Neural crest cell (in vitro differentiated cells): Measurements from ENCODE around the gene ZNF140. TPM values are rescaled to one million over a fixed set of nuclear protein-coding genes. Genes with fewer than 3 reads are reported as not detected.

Experiments
- DNase-seq: peaks from one replicate; pipeline ENCODE4 v3.0.0; 2021; ENCODE audit warnings: low read depth, mixed read lengths, low spot score
- H3K27ac Mint-ChIP-seq: one replicate; pipeline ENCODE4 v1.8.0; 2021; ENCODE audit warnings: mild to moderate bottlenecking, mixed read lengths; ENCODE audit not compliant: unreplicated experiment
- H3K27me3 Mint-ChIP-seq: 2 replicates; pipeline ENCODE4 v1.8.0; 2021; ENCODE audit warnings: low read depth, mild to moderate bottlenecking, mixed read lengths
- H3K36me3 Mint-ChIP-seq: 2 replicates; pipeline ENCODE4 v1.8.0; 2021; ENCODE audit warnings: low read depth, mild to moderate bottlenecking, mixed read lengths
- H3K4me1 Mint-ChIP-seq: 2 replicates; pipeline ENCODE4 v1.8.0; 2021; ENCODE audit warnings: mixed read lengths
- H3K4me3 Mint-ChIP-seq: one replicate; pipeline ENCODE4 v1.8.0; 2021; ENCODE audit warnings: mild to moderate bottlenecking, mixed read lengths
- H3K9me3 Mint-ChIP-seq: 2 replicates; pipeline ENCODE4 v1.8.0; 2021; ENCODE audit warnings: mixed read lengths
- CTCF ChIP-seq: fragments of 200-600 bp; sonication (generic); conservative IDR thresholded peaks from 2 replicates; pipeline ENCODE4 v1.5.0; 2021; ENCODE audit warnings: antibody characterized with exemption, mild to moderate bottlenecking
- long read RNA-seq: library from polyadenylated mRNA; unstranded; transcript quantifications from one replicate; pipeline ENCODE4 v2.0.0, GENCODE V29; 2020
- total RNA-seq: library from RNA; stranded (reverse); gene quantifications from 2 replicates; pipeline ENCODE4 v1.2.1, GENCODE V29; 2021

ZNF140 gene
- 19.6 and 19.9 TPM in 2 replicates for total RNA-seq
- long read RNA-seq, transcript ZNF140-209 (6 exons, 2,328 nt) = major isoform, 24 of 68 reads
- long read RNA-seq, transcript ZNF140-202 (5 exons, 3,550 nt) = minor isoform, 21 of 68 reads
- long read RNA-seq, partial matches to known transcripts = 0 of 68 reads
- long read RNA-seq, other reads (novel, unspliced or antisense) = 22 of 68 reads

GRCh38 chr12:133080368-133081158, at the start of gene ZNF140:
ZNF140 (plus strand) TSS chr12:133080923; CDS start chr12:133081321, 398 bp downstream.
- Mint-ChIP-seq H3K27me3 (no peaks in the 10 kb centered on the region), H3K36me3 (peaks cover 52% of the 10 kb centered on the region), H3K27ac (no peak within 1 kb of the TSS), H3K4me1 (peaks cover 4% of the 10 kb centered on the region), H3K9me3 (peaks cover 32% of the 10 kb centered on the region), H3K4me3 (no peak within 1 kb of the TSS)
- peak; percentile 33 for TF ChIP-seq CTCF
- peak; percentile 86 for DNase-seq

- Mint-ChIP-seq H3K27ac (peak within 1 kb of the TSS; percentile 100), H3K9me3 (peaks cover 27% of the 10 kb centered on the region), H3K36me3 (peaks cover 41% of the 10 kb centered on the region), H3K27me3 (peaks cover 16% of the 10 kb centered on the region), H3K4me1 (peaks cover 10% of the 10 kb centered on the region), H3K4me3 (peak within 1 kb of the TSS; percentile 97)
- DNase-seq = peak; percentile 95
- no peak for TF ChIP-seq CTCF
Observed at GRCh38 chr12:133037207-133038005, 43.3 kb upstream of the ZNF140 start, which contains the start of gene ZNF84. ZNF84 (plus strand) TSS chr12:133037509; CDS start chr12:133041468, 3,959 bp downstream.

- peak overlapping the region; percentile 97 for H3K4me3 Mint-ChIP-seq
- peaks cover 50% of the 10 kb centered on the region for H3K36me3 Mint-ChIP-seq
- peaks cover 10% of the 10 kb centered on the region for H3K4me1 Mint-ChIP-seq
- peak overlapping the region; percentile 39 for H3K27ac Mint-ChIP-seq
- no peak for TF ChIP-seq CTCF
- H3K9me3 Mint-ChIP-seq = peaks cover 33% of the 10 kb centered on the region
- no peak for DNase-seq
- peaks cover 16% of the 10 kb centered on the region for H3K27me3 Mint-ChIP-seq
Observed at GRCh38 chr12:133038118-133038709, 42.5 kb upstream of the ZNF140 start.

- Mint-ChIP-seq H3K27ac (no peak overlapping the region), H3K9me3 (peaks cover 46% of the 10 kb centered on the region), H3K4me1 (no peaks in the 10 kb centered on the region), H3K36me3 (peaks cover 91% of the 10 kb centered on the region), H3K27me3 (peaks cover 2% of the 10 kb centered on the region), H3K4me3 (no peak overlapping the region)
- DNase-seq = no peak
- no peak for TF ChIP-seq CTCF
Observed at GRCh38 chr12:133046698-133047097, 34.0 kb upstream of the ZNF140 start.

GRCh38 chr12:133057446-133057845, 23.3 kb upstream of the ZNF140 start:
- Mint-ChIP-seq H3K27ac (no peak overlapping the region), H3K36me3 (peaks cover 74% of the 10 kb centered on the region), H3K4me3 (peak overlapping the region; percentile 68), H3K9me3 (peaks cover 44% of the 10 kb centered on the region), H3K27me3 (peaks cover 18% of the 10 kb centered on the region), H3K4me1 (no peaks in the 10 kb centered on the region)
- no peak for DNase-seq
- no peak for TF ChIP-seq CTCF
